Endothelial cell (in vitro differentiated cells): Measurements from ENCODE around the gene ZNF764. TPM values are rescaled to one million over a fixed set of nuclear protein-coding genes. Genes with fewer than 3 reads are reported as not detected.

Experiments used
- DNase-seq: peaks from one replicate; pipeline ENCODE4 v3.0.0; 2021; ENCODE audit warnings: low spot score
- H3K27ac Mint-ChIP-seq: one replicate; pipeline ENCODE4 v1.8.0; 2021; ENCODE audit warnings: mixed read lengths, inconsistent platforms; ENCODE audit not compliant: unreplicated experiment
- H3K27me3 Mint-ChIP-seq: one replicate; pipeline ENCODE4 v1.8.0; 2021; ENCODE audit warnings: mild to moderate bottlenecking, moderate library complexity, mixed read lengths, inconsistent platforms; ENCODE audit not compliant: unreplicated experiment
- H3K36me3 Mint-ChIP-seq: one replicate; pipeline ENCODE4 v1.8.0; 2021; ENCODE audit warnings: mild to moderate bottlenecking, low read depth, mixed read lengths, inconsistent platforms; ENCODE audit not compliant: unreplicated experiment
- H3K4me1 Mint-ChIP-seq: one replicate; pipeline ENCODE4 v1.8.0; 2021; ENCODE audit warnings: mild to moderate bottlenecking, mixed read lengths, inconsistent platforms; ENCODE audit not compliant: unreplicated experiment
- H3K4me3 Mint-ChIP-seq: one replicate; pipeline ENCODE4 v1.8.0; 2021; ENCODE audit warnings: mild to moderate bottlenecking, mixed read lengths, inconsistent platforms; ENCODE audit not compliant: unreplicated experiment
- H3K9me3 Mint-ChIP-seq: one replicate; pipeline ENCODE4 v1.8.0; 2021; ENCODE audit warnings: mixed read lengths, inconsistent platforms; ENCODE audit not compliant: unreplicated experiment
- CTCF ChIP-seq: fragments of 200-600 bp; sonication (generic); IDR thresholded peaks from one replicate; pipeline ENCODE4 v1.5.0; 2021; ENCODE audit warnings: antibody characterized with exemption; ENCODE audit not compliant: unreplicated experiment
- total RNA-seq: library from RNA; stranded (reverse); fragmentation: NEBNext Ultra II Directional; extraction: Animal tissue kit (Norgen Biotek cat#: 25700); gene quantifications from one replicate; pipeline ENCODE4 v1.2.1, GENCODE V29; 2021; ENCODE audit not compliant: unreplicated experiment

Gene ZNF764
- total RNA-seq, 1 donor from 2014 or later: 13.8 TPM

GRCh38 chr16:30521476-30521872, 36.7 kb downstream of the ZNF764 start:
- peaks cover 10% of the 10 kb centered on the region for H3K4me1 Mint-ChIP-seq

GRCh38 chr16:30519120-30520049, 38.8 kb downstream of the ZNF764 start:
- DNase-seq: no peak
- Mint-ChIP-seq H3K4me3 (peak overlapping the region; percentile 73), H3K27me3 (peaks cover 3% of the 10 kb centered on the region), H3K9me3 (no peaks in the 10 kb centered on the region), H3K4me1 (peaks cover 8% of the 10 kb centered on the region), H3K27ac (no peak overlapping the region), H3K36me3 (no peaks in the 10 kb centered on the region)
- no peak for TF ChIP-seq CTCF

More at GRCh38 chr16:30521476-30521872, 36.7 kb downstream of the ZNF764 start:
- Mint-ChIP-seq H3K27me3 (peaks cover 7% of the 10 kb centered on the region), H3K27ac (no peak overlapping the region), H3K4me3 (no peak overlapping the region), H3K36me3 (no peaks in the 10 kb centered on the region), H3K9me3 (no peaks in the 10 kb centered on the region)
- no peak for TF ChIP-seq CTCF
- no peak for DNase-seq

- peaks cover 8% of the 10 kb centered on the region for H3K4me1 Mint-ChIP-seq
- H3K27ac Mint-ChIP-seq: no peak overlapping the region
- H3K27me3 Mint-ChIP-seq: peaks cover 3% of the 10 kb centered on the region
- H3K4me3 Mint-ChIP-seq: no peak overlapping the region
- DNase-seq: no peak
- no peaks in the 10 kb centered on the region for H3K36me3 Mint-ChIP-seq
- TF ChIP-seq CTCF: no peak
- H3K9me3 Mint-ChIP-seq: no peaks in the 10 kb centered on the region
Observed at GRCh38 chr16:30518552-30518951, 39.6 kb downstream of the ZNF764 start.

GRCh38 chr16:30515275-30515674, 42.9 kb downstream of the ZNF764 start:
- Mint-ChIP-seq H3K36me3 (peaks cover 4% of the 10 kb centered on the region), H3K4me3 (no peak overlapping the region), H3K27ac (no peak overlapping the region), H3K27me3 (peaks cover 7% of the 10 kb centered on the region), H3K4me1 (peaks cover 8% of the 10 kb centered on the region), H3K9me3 (no peaks in the 10 kb centered on the region)
- no peak for TF ChIP-seq CTCF
- no peak for DNase-seq

DNA sequence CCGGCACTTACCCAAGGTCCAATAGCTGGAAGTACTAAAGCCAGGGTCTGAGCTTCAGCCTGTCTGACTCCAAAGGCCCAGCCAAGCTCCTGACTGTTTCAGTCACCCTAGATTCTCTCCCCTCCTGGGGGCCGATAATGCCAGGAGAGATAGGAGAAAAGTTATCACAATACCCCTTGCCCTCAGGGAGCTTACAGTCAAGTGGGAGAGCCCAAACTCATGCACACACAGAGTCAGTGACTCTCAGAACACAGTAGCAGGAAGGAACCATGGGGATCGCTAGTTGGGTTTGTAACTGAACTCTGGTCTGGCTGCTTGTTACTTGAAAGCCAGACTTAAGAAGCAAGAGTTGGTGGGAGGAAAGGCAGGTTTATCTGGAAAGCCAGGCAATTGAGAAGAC, 46.7 kb downstream of the ZNF764 start:
- Mint-ChIP-seq H3K27ac (no peak overlapping the region), H3K4me1 (no peaks in the 10 kb centered on the region), H3K4me3 (no peak overlapping the region), H3K27me3 (peaks cover 4% of the 10 kb centered on the region), H3K36me3 (peaks cover 4% of the 10 kb centered on the region), H3K9me3 (no peaks in the 10 kb centered on the region)
- DNase-seq: no peak
- no peak for TF ChIP-seq CTCF
